HG03045 (cell line): Measurements from ENCODE around the gene TP53I11.

Experiments used
- ATAC-seq: cut with Tn5 transposase; IDR thresholded peaks from one replicate; pipeline ENCODE4 v1.9.1; 2021; ENCODE audit warnings: mild to moderate bottlenecking, moderate library complexity; ENCODE audit not compliant: unreplicated experiment

The TP53I11 gene

GRCh38 chr11:44957776-44958564, 7.3 kb upstream of the TP53I11 start:
- no peak for ATAC-seq

- ATAC-seq = no peak
Observed at GRCh38 chr11:44957040-44957515, 6.4 kb upstream of the TP53I11 start.

- ATAC-seq = no peak
Observed at GRCh38 chr11:44955015-44955738, 4.5 kb upstream of the TP53I11 start.

GRCh38 chr11:44954051-44954906, 3.6 kb upstream of the TP53I11 start:
- ATAC-seq = no peak

GRCh38 chr11:44952500-44953260, 2.0 kb upstream of the TP53I11 start:
- ATAC-seq = no peak

- no peak for ATAC-seq
Observed at GRCh38 chr11:44952082-44952481, 1.4 kb upstream of the TP53I11 start.

GRCh38 chr11:44950031-44950624, 555 bp downstream of the TP53I11 start:
- no peak for ATAC-seq

- no peak for ATAC-seq
Observed at GRCh38 chr11:44949160-44950030, 1.3 kb downstream of the TP53I11 start.

- ATAC-seq = no peak
Observed at GRCh38 chr11:44948155-44948554, 2.5 kb downstream of the TP53I11 start.

GRCh38 chr11:44947114-44947513, 3.6 kb downstream of the TP53I11 start:
- ATAC-seq = no peak

- no peak for ATAC-seq
Observed at GRCh38 chr11:44946263-44946662, 4.4 kb downstream of the TP53I11 start.

GRCh38 chr11:44945666-44946065, 5.0 kb downstream of the TP53I11 start:
- no peak for ATAC-seq

GRCh38 chr11:44944853-44945235, 5.8 kb downstream of the TP53I11 start:
- no peak for ATAC-seq

GRCh38 chr11:44944181-44944852, 6.4 kb downstream of the TP53I11 start:
- no peak for ATAC-seq

GRCh38 chr11:44943696-44944095, 7.0 kb downstream of the TP53I11 start:
- no peak for ATAC-seq

GRCh38 chr11:44943118-44943517, 7.6 kb downstream of the TP53I11 start:
- ATAC-seq = no peak

- no peak for ATAC-seq
Observed at GRCh38 chr11:44942029-44942955, 8.4 kb downstream of the TP53I11 start.
